Measurements from ENCODE around the gene COG5.
A peak's percentile ranks its signal among the peaks of the same experiment; 100 is the strongest.

Gene COG5

DNA sequence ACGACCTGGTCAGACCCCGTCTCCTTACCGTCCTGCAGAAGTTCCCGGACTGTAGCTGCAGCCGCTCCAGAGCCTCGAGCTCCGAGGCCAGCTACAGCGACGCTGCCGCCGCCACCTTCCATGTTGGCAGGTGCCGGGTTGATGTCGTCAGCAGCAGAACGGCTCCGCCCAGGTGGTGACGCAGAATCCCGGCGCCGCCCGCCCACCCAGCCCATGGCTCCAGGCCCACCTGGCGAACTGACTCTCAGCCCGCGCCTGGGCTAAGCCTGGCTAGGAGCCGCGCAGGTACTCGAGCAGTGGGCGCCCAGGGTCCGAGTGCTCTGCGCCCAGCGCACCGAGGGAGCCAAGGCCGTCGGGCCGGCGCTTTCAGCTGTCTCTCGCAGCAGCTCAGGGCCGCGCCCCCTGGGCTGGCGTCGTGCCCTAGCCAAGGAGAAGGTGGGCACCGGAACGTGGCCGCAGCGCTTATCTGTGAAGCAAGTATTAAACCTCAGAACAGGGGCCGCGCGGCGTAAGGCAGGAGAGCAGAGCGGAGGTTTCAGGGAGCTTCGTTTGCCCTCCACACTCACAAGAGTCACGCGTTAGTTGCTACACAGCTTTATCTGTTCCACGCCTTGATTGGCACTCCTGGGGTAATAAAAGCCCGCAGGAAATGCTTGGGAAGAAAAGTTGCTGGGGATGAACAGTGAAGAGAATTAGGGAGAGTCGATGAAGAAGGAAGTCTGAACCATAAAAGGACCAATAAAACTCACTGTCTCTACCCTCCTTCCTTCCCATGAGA, at the start of gene COG5, which contains the start of gene DUS4L:
Gene COG5 (minus strand): TSS at position 146 of the 778 bp plus-strand sequence. CDS start 24 bp downstream, at position 122.
Gene DUS4L (plus strand): TSS at position 197 of the 778 bp plus-strand sequence. CDS start 3,100 bp downstream, outside the sequence.
- peak; percentile 23 to 61 for DNase-seq

DNA sequence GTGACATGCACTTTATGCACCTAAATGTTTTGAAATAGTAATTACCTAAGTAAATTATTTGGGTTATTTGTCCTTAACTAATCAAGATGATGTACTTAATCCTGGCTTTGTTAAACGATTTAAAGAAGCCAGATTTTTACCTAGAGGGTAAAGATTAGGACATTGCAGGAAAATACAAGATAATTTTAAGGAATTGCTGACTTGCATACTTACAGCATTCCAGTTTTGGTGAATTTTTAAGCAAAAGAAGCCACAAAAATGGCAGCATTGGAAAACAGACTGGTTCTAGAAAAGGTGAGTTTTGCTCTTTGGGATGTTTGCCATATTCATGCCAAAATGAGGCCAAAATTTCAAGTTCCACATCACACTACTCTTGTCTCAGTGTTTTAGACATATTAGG, 49.7 kb upstream of the COG5 start:
- no peak for DNase-seq

GRCh38 chr7:107610323-107610722, 46.6 kb upstream of the COG5 start:
- no peak for DNase-seq

GRCh38 chr7:107609811-107610261, 46.1 kb upstream of the COG5 start:
- DNase-seq, result no peak

DNA sequence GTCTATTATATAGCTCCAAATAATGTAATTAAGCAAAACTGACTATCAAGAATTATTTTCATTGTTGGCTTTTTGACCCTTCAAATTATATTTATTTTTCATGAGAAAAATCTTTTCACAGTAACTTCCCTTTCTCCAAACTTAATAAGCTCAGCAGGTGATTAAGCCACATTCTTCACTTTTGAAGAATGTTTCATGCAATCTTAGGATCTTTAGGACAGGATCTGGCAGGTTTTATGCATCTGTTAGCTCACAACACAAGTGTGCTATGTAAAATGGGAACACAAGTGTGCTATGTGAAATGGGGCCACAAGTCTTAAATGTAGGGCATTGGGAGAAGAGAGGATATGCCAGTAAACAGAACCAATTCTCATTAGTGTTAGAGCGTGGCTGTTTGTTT, 42.6 kb upstream of the COG5 start:
- DNase-seq, result no peak

- DNase-seq, result no peak
These were observed 41.6 kb upstream of the COG5 start for GRCh38 chr7:107605218-107605815.

DNA sequence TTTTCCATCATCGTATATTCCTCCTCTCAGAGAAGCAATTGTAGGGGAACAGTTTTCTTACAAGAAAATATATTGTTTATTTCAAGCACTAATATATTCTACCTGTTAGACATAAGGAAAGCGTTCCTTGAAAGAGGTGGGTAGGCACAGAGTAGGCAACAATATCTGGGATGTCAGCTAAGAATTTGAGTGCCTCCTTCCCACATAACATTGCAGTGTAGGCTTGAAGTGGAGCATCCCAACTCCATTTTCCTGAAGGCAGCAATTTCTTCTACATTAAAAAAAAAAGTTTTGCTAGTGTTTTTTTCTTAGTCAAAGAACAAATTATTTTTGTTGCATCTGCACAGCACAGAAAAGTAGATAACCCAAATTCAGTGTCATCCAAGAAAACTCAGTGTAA, 37.1 kb upstream of the COG5 start:
- DNase-seq, result no peak

- no peak for DNase-seq
These were observed 35.5 kb upstream of the COG5 start for GRCh38 chr7:107599262-107599661.

- no peak for DNase-seq
These were observed 34.2 kb upstream of the COG5 start for GRCh38 chr7:107597953-107598352.

DNA sequence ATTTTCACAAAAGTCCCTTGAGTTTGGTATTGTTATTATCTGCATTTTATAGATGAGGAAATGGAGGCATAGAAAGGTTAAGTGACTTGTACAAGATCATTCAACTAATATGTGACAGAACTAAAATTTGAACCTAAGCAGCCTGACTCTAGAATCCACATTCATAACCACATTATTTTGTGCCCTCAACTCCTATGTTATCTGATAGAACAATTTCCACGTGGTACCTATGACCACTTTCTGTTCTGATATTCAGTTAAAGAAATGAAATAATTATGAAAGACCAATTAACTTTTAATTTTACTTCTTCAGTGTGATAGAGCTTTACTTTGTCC, 33.8 kb upstream of the COG5 start:
- no peak for DNase-seq

- DNase-seq, result no peak
These were observed 33.3 kb upstream of the COG5 start for GRCh38 chr7:107596881-107597581.

DNA sequence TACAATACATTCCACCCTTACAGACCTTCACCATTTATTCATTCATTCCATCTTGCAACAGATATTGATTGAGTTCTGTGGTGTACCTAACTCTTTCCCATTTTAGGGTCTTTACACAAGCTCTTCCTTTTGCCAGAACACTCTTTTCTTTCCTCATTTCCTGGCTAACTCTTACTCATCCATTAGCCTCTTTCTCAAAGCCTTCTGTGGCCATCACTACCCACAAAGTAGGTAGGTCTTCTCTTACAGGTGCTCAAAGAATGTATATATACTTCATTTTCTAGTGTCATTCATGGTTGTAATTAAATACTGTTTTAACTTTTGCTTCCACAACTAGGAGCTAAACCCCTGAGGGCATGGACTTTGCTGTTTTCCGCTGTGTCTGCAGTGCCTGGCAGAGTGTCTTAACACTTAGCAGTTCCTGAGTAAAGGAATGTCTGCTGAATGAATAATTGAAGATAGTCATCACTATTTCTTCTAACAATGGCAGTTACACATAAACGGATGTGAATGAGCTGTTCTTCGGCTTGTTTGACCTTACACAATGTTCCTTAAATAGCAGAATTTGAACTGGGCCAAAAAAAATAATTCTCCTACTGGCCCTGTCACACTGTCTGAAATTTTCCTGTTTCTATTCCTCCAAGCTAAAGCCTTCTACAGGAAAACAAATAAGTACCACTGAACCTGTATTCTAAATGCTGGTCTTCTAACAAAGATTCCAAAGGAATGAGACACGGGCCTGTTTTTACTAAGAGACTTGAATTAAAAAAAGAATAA, 31.4 kb upstream of the COG5 start:
- DNase-seq, result no peak

- no peak for DNase-seq
These were observed 29.3 kb upstream of the COG5 start for GRCh38 chr7:107593025-107593410.

DNA sequence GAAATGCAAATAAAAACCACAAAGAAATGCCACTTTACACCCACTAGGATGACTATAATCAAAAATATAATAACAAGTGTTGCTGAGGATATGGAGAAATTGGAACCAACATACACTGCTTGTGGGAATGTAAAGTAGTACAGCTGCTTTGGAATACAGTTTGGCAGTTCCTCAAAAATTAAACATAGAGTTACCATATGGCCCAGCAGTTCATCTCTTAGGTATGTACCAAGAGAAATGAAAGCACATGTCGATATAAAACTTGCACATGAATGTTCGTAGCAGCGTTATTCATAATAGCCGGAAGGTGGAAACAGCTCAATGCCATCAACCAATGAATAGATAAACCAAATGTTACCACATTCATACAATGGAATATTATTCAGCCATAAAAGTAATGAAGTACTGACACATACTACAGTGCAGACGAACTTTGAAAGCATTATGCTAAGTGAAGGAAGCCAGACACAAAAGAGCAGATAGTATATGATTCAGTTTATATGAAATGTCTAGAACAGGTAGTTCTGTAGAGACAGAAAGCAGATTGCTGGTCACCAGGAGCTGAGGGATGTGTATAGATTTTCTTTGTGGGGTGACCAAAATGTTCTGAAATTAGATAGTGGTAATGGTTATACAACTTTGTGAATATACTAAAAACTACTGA, 28.8 kb upstream of the COG5 start:
- DNase-seq, result no peak

DNA sequence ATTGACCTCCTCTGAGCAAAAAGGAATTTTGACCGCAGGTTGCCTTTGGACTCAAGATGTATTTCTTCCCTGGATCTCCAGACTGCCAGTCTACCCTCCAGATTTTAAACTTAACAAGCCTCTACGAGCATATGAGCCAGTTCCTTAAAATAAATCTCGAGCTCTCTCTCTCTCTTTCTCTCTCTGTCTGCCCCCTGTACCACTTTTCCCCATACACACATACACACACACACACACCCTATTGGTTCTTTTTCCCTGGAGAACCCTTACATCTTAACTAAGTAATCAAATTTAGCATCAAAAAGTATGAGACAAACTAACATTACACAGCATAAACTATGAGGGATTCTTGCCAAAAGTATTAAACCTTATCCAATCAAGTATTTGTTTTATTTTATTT, 27.7 kb upstream of the COG5 start:
- no peak for DNase-seq

DNA sequence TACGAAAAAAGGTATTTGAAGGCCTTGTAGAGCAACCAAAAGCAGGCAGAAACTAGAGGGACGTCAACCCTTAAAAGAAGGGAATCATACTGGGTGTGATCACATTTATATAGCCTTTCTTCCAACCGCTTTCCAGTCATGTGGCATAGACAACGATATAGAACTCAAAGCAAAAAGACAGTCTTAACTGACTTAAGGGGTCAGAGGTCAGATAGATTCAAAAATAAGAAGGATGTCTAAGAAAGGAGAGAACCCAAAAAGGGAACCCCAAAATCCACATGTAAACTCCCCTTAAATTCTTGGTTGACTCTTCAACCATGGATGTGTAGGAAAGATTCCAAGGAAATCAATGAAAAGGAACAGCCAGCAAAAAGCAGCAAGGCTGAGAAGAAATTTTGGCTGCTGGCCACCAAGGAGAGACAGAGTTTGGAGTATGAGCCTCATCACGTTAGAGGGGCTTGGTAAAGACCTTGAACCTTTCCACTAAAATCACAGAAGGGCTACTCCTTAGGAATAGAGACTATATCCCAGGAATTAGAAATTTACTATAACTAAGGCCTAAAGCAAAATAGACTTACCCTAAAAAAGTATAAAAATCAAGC, 24.9 kb upstream of the COG5 start:
- DNase-seq, result no peak

GRCh38 chr7:107584716-107585115, 21.0 kb upstream of the COG5 start:
- no peak for DNase-seq

GRCh38 chr7:107582875-107583274, 19.2 kb upstream of the COG5 start:
- no peak for DNase-seq

DNA sequence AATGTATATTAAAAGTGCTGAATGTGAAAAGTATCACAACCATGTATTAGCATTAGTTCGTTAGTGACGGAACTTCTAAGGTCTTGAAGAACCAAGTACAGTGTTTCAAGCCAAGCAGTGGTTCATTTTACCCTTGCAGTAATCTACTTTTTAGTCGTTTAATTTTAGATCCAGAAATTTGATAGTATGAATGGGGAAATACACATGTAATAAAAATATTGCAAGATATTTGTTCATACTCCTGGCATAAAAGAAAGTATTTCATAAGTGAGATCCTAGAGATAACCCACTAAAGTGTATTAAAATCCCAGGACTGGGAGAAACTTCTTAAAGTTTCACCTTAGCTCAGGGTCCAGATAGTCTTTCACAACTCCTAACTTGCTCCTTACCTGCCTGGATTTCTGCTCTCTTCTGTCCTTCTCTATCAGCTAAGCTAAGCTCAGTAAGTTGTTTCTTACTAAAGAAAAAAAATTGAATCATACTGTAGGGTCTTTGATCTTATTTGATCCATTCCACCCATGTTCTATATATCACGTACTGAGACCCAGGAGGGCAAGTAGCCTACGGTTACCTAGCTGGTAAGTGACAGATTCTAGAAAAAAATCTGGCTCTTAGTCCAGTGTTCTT, 17.8 kb upstream of the COG5 start:
- DNase-seq, result no peak

GRCh38 chr7:107580716-107581383, 17.1 kb upstream of the COG5 start:
- no peak for DNase-seq

Measured in bone marrow (tissue), 2 donors.